A549 (cell line): ENCODE measurements around the gene NUTF2. TPM values are rescaled to one million over a fixed set of nuclear protein-coding genes. Genes with fewer than 3 reads are reported as not detected.

Source experiments
- ATAC-seq, 2 experiments: fragments of 200-7000 bp in 1 of 2; fragments of >200 bp in 1 of 2; cut with Nextera tagmentation in 1 of 2; cut with Tn5 transposase in 1 of 2; 3 replicates each; pipeline versions ENCODE4 v1.8.0 to v1.9.1; 2018 to 2020; ENCODE audit warnings: mild to moderate bottlenecking in 1 of 2, moderate library complexity in 1 of 2
- CTCF ChIA-PET: fragments of 300-600 bp; sonication (Branson Sonifier 250); formaldehyde crosslinking; extraction: SDS; loops from one replicate; lab custom pipeline; 2021; ENCODE audit warnings: antibody characterized with exemption, inconsistent platforms; lab: Yijun Ruan, JAX
- POLR2A ChIA-PET: fragments of 350-600 bp; formaldehyde crosslinking; extraction: SDS; loops from one replicate; lab custom pipeline; 2021; ENCODE audit warnings: antibody characterized with exemption, inconsistent platforms; lab: Yijun Ruan, JAX
- DNase-seq, 2 experiments: peaks; one replicate each; pipeline versions ENCODE4 v3.0.0 to v3.0.0-alpha.2; 2011 to 2016; ENCODE audit warnings: low read depth in 1 of 2, low spot score in 1 of 2
- FAIRE-seq: peaks from 2 replicates; lab custom pipeline; 2011; peaks lifted over from hg19 to GRCh38; lab: Jason Lieb, UNC
- H3K27ac ChIP-seq, 2 experiments: fragments of >200 bp; sonication (Bioruptor Twin); formaldehyde crosslinking; 3 replicates each; pipeline ENCODE4 v1.5.1; 2016 to 2017
- H3K4me1 ChIP-seq: fragments of >200 bp; sonication (Bioruptor Twin); formaldehyde crosslinking; 3 replicates; pipeline ENCODE4 v1.6.1; 2016
- H3K4me2 ChIP-seq: fragments of >200 bp; sonication (Bioruptor Twin); formaldehyde crosslinking; 3 replicates; pipeline ENCODE4 v1.6.1; 2016
- H3K4me3 ChIP-seq: fragments of >200 bp; sonication (Bioruptor Twin); formaldehyde crosslinking; 3 replicates; pipeline ENCODE4 v1.5.1; 2016
- H3K9me3 ChIP-seq: fragments of >200 bp; sonication (Bioruptor Twin); formaldehyde crosslinking; 3 replicates; pipeline ENCODE4 v1.6.1; 2016
- CBX8 ChIP-seq: fragments of 200-600 bp; sonication (generic); IDR thresholded peaks from 2 replicates; pipeline ENCODE4 v1.6.1; 2016
- CTCF ChIP-seq: fragments of >200 bp; sonication (Bioruptor Twin); formaldehyde crosslinking; IDR thresholded peaks from 3 replicates; pipeline ENCODE4 v1.5.1; 2016
- E2F6 ChIP-seq: IDR thresholded peaks from 2 replicates; pipeline ENCODE4 v1.6.1; 2012; ENCODE audit warnings: low read depth, borderline replicate concordance
- ELK1 ChIP-seq: fragments of 150-350 bp; IDR thresholded peaks from 2 replicates; pipeline ENCODE4 v1.6.1; 2014; ENCODE audit warnings: low read depth, mild to moderate bottlenecking, low read length
- ESRRA ChIP-seq: fragments of 150-350 bp; IDR thresholded peaks from 2 replicates; pipeline ENCODE4 v1.6.1; 2014; ENCODE audit warnings: mild to moderate bottlenecking, low read length, borderline replicate concordance
- FOSB ChIP-seq: fragments of 250-450 bp; sonication (Bioruptor Pico); IDR thresholded peaks from 2 replicates; pipeline ENCODE4 v1.5.0; 2020; ENCODE audit warnings: mild to moderate bottlenecking, moderate library complexity
- GATA3 ChIP-seq: IDR thresholded peaks from 2 replicates; pipeline ENCODE4 v1.6.1; 2012; ENCODE audit warnings: borderline replicate concordance
- HDAC2 ChIP-seq: fragments of 200-600 bp; sonication (generic); IDR thresholded peaks from 2 replicates; pipeline ENCODE4 v1.6.1; 2016
- HES2 ChIP-seq: fragments of >200 bp; sonication (Bioruptor Twin); formaldehyde crosslinking; IDR thresholded peaks from 2 replicates; pipeline ENCODE4 v1.6.1; 2016
- HMGXB4 ChIP-seq: fragments of 250-450 bp; sonication (Bioruptor Pico); IDR thresholded peaks from 2 replicates; pipeline ENCODE4 v1.5.0; 2021; ENCODE audit warnings: mild to moderate bottlenecking, moderate library complexity, borderline replicate concordance
- HOXA7 ChIP-seq: fragments of 250-450 bp; sonication (Bioruptor Pico); IDR thresholded peaks from 2 replicates; pipeline ENCODE4 v1.5.0; 2020; ENCODE audit warnings: mild to moderate bottlenecking, moderate library complexity
- HOXB5 ChIP-seq: fragments of 250-450 bp; sonication (Bioruptor Pico); IDR thresholded peaks from 2 replicates; pipeline ENCODE4 v1.5.0; 2020; ENCODE audit warnings: mild to moderate bottlenecking, moderate library complexity
- JUN ChIP-seq, 2 experiments: fragments of >200 bp; sonication (Bioruptor Twin); formaldehyde crosslinking; IDR thresholded peaks; 2 replicates in 1 of 2; 3 replicates in 1 of 2; pipeline ENCODE4 v1.6.1; 2016 to 2017
- MAFK ChIP-seq: fragments of 450-650 bp; IDR thresholded peaks from 2 replicates; pipeline ENCODE4 v1.6.1; 2014; ENCODE audit not compliant: partially characterized antibody
- MAX ChIP-seq: IDR thresholded peaks from 2 replicates; pipeline ENCODE4 v1.6.1; 2012
- MYC ChIP-seq: IDR thresholded peaks from 2 replicates; pipeline ENCODE4 v1.6.1; 2012; ENCODE audit warnings: mild to moderate bottlenecking, inconsistent platforms, low read length, improper control_type of control experiment, borderline replicate concordance
- NPAS2 ChIP-seq: fragments of 250-450 bp; sonication (Bioruptor Pico); IDR thresholded peaks from 2 replicates; pipeline ENCODE4 v1.8.0; 2022; ENCODE audit warnings: mild to moderate bottlenecking, moderate library complexity, borderline replicate concordance
- NR3C1 ChIP-seq: fragments of >200 bp; sonication (Bioruptor Twin); formaldehyde crosslinking; IDR thresholded peaks from 3 replicates; pipeline ENCODE4 v1.6.1; 2017
- PBX3 ChIP-seq: IDR thresholded peaks from 2 replicates; pipeline ENCODE4 v1.6.1; 2012
- PHF8 ChIP-seq: fragments of 200-600 bp; sonication (generic); IDR thresholded peaks from 2 replicates; pipeline ENCODE4 v1.6.1; 2016; ENCODE audit warnings: low read depth, mild to moderate bottlenecking, antibody characterized with exemption, moderate library complexity, borderline replicate concordance
- POLR2A ChIP-seq: IDR thresholded peaks from 2 replicates; pipeline ENCODE4 v1.6.1; 2012; ENCODE audit warnings: mild to moderate bottlenecking, low read length
- RCOR1 ChIP-seq: fragments of 150-350 bp; IDR thresholded peaks from 2 replicates; pipeline ENCODE4 v1.6.1; 2014; ENCODE audit warnings: antibody characterized with exemption, low read length, low read depth
- REST ChIP-seq: fragments of 200-600 bp; sonication (generic); IDR thresholded peaks from 2 replicates; pipeline ENCODE4 v1.6.1; 2016; ENCODE audit warnings: antibody characterized with exemption, mild to moderate bottlenecking, moderate library complexity
- RNF2 ChIP-seq: fragments of 200-600 bp; sonication (generic); IDR thresholded peaks from 2 replicates; pipeline ENCODE4 v1.6.1; 2016; ENCODE audit warnings: low read depth, mild to moderate bottlenecking, antibody characterized with exemption, moderate library complexity, borderline replicate concordance
- SMC3 ChIP-seq: fragments of >200 bp; sonication (Bioruptor Twin); formaldehyde crosslinking; IDR thresholded peaks from 3 replicates; pipeline ENCODE4 v1.6.1; 2018; ENCODE audit warnings: inconsistent platforms
- ZC3H11A ChIP-seq: fragments of 450-650 bp; IDR thresholded peaks from 2 replicates; pipeline ENCODE4 v1.6.1; 2014; ENCODE audit warnings: antibody characterized with exemption, mild to moderate bottlenecking
- ZNF302 ChIP-seq: fragments of 250-450 bp; sonication (Bioruptor Pico); IDR thresholded peaks from 2 replicates; pipeline ENCODE4 v1.9.0; 2021; ENCODE audit warnings: inconsistent platforms, mild to moderate bottlenecking, moderate library complexity
- WGBS: methylation state at CpG from one replicate; pipeline ENCODE4 v1.1.6; 2017; ENCODE audit errors: missing lambda C conversion rate; 5-methylcytosine and 5-hydroxymethylcytosine counted together
- polyA plus RNA-seq, 4 experiments: library from polyadenylated mRNA; depleted of rRNA in 3 of 4; stranded (reverse); fragments of >200 nt; fragmentation: RNase III in 1 of 4; extraction: RNeasy Plus Mini Kit Qiagen cat#74134 plus additional on column Dnase treatment in 1 of 4; gene quantifications; 2 replicates in 3 of 4; 3 replicates in 1 of 4; pipeline ENCODE4 v1.2.3, GENCODE V29; 2011 to 2017

The NUTF2 gene
- polyA plus RNA-seq, 2 of the 4 experiments (the other 2 are of a cell fraction): 168 to 287 TPM

- CTCF ChIA-PET: interaction anchor here (0.7 to 17.4 kb wide), 7 partner anchors 9 to 72 kb away, joined by 3 to 370 read pairs (median 4); partner anchors contain the start of genes CTRL, EDC4, LCAT and PSMB10
- 81% methylated on average over 3 of the region's 3 CpGs for WGBS
- DNase-seq (no peak), ATAC-seq (no peak), FAIRE-seq (no peak)
- no peak overlapping the region for H3K27ac ChIP-seq
- no peaks in the 10 kb centered on the region for H3K9me3 ChIP-seq
- H3K4me2 ChIP-seq: no peak overlapping the region
- no peak for TF ChIP-seq ZC3H11A
- TF ChIP-seq MAFK: no peak
- no peak for TF ChIP-seq REST
- TF ChIP-seq RNF2: no peak
- TF ChIP-seq FOSB (CRISPR knock-in tag): no peak
- no peak for TF ChIP-seq ESRRA
- no peak for TF ChIP-seq E2F6
- TF ChIP-seq NPAS2 (CRISPR knock-in tag): no peak
- no peak for TF ChIP-seq PHF8
- TF ChIP-seq GATA3: no peak
- TF ChIP-seq HES2: no peak
- no peak for TF ChIP-seq ELK1
- no peak for TF ChIP-seq SMC3
- TF ChIP-seq HDAC2: no peak
- TF ChIP-seq NR3C1: no peak
- TF ChIP-seq PBX3: no peak
- POLR2A ChIA-PET: no interaction called here
- no peak overlapping the region for H3K4me3 ChIP-seq
- peaks cover 14% of the 10 kb centered on the region; the same call in 2 of the 3 replicates for H3K4me1 ChIP-seq
Measured at GRCh38 chr16:67888331-67888730, 41.6 kb downstream of the NUTF2 start.

GRCh38 chr16:67892375-67892774 lies 45.6 kb downstream of the NUTF2 start:
- Histone ChIP-seq H3K4me3 (peak overlapping the region; percentile 98), H3K4me2 (peak overlapping the region; percentile 70), H3K9me3 (no peaks in the 10 kb centered on the region), H3K27ac (peak overlapping the region; percentile 59 to 76), H3K4me1 (peaks cover 11% of the 10 kb centered on the region; the same call in 2 of the 3 replicates)
- ATAC-seq (no peak), DNase-seq (no peak), FAIRE-seq (no peak)
- TF ChIP-seq HMGXB4 (CRISPR knock-in tag): no peak
- no peak for TF ChIP-seq NPAS2 (CRISPR knock-in tag)
- no peak for TF ChIP-seq MAFK
- no peak for TF ChIP-seq POLR2A
- no peak for TF ChIP-seq CBX8
- TF ChIP-seq HOXB5 (CRISPR knock-in tag): no peak
- TF ChIP-seq ZNF302: no peak
- TF ChIP-seq HOXA7 (CRISPR knock-in tag): no peak
- TF ChIP-seq RCOR1: no peak
- no peak for TF ChIP-seq CTCF
- no peak for TF ChIP-seq MYC
- TF ChIP-seq HDAC2: no peak
- TF ChIP-seq MAX: no peak
- no peak for TF ChIP-seq JUN (IDR thresholded peaks at IDR 0.05)
- ChIA-PET POLR2A (interaction anchor here (0.7 to 1.9 kb wide), 3 partner anchors 8 to 1330 kb away, joined by 3 to 8 read pairs (median 3); partner anchors contain the start of gene NRN1L), CTCF (interaction anchor here (0.8 to 3.7 kb wide), 4 partner anchors 10 to 76 kb away, joined by 3 to 44 read pairs (median 8); no protein-coding TSS in a partner anchor)
- 72% methylated on average over 5 of the region's 5 CpGs for WGBS
